Spleen (tissue), 7 donors: Measurements from ENCODE around the gene BAHCC1.

Source experiments
- POLR2A ChIP-seq, 3 donors: fragments of 450-650 bp; IDR thresholded peaks; one replicate each; pipeline ENCODE4 v1.5.1; 2017; ENCODE audit warnings: antibody characterized with exemption in 3 of 3, mild to moderate bottlenecking in 1 of 3
- POLR2AphosphoS5 ChIP-seq, 3 donors: sonication (generic); formaldehyde crosslinking; IDR thresholded peaks; one replicate each; pipeline ENCODE4 v1.5.1; 2017; ENCODE audit warnings: antibody characterized with exemption in 3 of 3
- TF ChIP-seq, protein P1 (sequence below), 11 experiments: fragments of 200-600 bp in 7 of 11; fragments of 450-650 bp in 4 of 11; sonication (generic) in 4 of 11; IDR thresholded peaks in 8 of 11; conservative IDR thresholded peaks in 3 of 11; 1 replicate in 7 of 11; 2 replicates in 4 of 11; pipeline versions ENCODE4 v1.4.0 to v1.8.0; 2016 to 2021; ENCODE audit warnings: antibody characterized with exemption in 11 of 11, inconsistent platforms in 4 of 11, mild to moderate bottlenecking in 1 of 11
- donor health status: DM: no; HTN: no; CAD: no; lungs with moderate emphysema.
- donor health status: DM: no; HTN: no; CAD: no.
- donor health status: DM: no; HTN: no; CAD: no.

DNA sequence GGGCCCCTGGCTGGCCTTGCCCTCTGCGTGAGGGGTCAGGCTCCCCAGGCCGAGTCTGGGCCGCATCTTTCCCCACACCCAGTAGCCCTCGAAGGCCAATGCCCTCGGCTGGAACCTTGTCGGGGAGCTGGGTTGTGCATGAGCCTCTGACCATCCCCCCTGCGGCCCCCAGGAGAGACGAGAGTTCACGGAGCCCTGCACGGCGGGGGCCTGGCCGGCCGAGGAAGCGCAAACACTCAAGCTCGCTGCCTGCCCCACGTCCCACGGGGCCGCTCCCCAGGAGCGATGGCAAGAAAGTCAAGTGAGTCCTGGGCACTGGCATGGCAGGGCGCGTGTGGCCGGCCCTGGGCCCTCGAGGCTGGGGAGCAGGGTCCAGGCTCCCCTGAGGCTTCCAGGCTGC, 57.3 kb downstream of the BAHCC1 start:
- TF ChIP-seq POLR2AphosphoS5 (IDR thresholded peaks at IDR 0.05) (no peak), POLR2A (IDR thresholded peaks at IDR 0.05) (no peak)
- TF ChIP-seq, protein P1, sequence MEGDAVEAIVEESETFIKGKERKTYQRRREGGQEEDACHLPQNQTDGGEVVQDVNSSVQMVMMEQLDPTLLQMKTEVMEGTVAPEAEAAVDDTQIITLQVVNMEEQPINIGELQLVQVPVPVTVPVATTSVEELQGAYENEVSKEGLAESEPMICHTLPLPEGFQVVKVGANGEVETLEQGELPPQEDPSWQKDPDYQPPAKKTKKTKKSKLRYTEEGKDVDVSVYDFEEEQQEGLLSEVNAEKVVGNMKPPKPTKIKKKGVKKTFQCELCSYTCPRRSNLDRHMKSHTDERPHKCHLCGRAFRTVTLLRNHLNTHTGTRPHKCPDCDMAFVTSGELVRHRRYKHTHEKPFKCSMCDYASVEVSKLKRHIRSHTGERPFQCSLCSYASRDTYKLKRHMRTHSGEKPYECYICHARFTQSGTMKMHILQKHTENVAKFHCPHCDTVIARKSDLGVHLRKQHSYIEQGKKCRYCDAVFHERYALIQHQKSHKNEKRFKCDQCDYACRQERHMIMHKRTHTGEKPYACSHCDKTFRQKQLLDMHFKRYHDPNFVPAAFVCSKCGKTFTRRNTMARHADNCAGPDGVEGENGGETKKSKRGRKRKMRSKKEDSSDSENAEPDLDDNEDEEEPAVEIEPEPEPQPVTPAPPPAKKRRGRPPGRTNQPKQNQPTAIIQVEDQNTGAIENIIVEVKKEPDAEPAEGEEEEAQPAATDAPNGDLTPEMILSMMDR (IDR thresholded peaks at IDR 0.05 in 8 of 11, conservative IDR thresholded peaks at IDR 0.05 in 3 of 11) = no peak
